ENCODE results near the gene C6.
"Not testable (repeated sequence)": the region's sequence is repeated elsewhere in the genome, so short reads cannot be mapped to it uniquely, and the experiment has no call there.

Gene C6

DNA sequence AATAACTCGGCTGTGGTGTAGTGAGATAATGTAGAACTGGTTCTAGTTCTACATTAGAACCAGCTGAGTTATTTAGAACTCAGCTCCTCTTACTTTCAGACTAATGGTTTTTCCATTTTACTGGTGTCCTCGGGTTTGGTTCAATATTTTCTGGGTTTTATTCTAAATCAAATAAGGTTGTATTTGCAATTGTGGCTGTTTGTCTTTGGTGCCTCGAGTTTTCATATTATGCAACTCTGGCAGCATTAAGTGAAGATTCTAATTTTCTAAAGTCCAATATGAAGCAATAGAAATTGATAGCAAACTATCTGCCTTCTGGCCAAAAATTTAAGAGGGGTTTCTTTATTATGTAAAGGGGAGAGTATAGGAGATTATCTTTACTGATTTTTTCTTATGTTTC is 19.0 kb downstream of the C6 start:
- in situ Hi-C loops (cut with MboI; ENCODE audit: low sequenced_read_pairs, unreplicated experiment), result no loop called here
- TF ChIP-seq, protein P1, sequence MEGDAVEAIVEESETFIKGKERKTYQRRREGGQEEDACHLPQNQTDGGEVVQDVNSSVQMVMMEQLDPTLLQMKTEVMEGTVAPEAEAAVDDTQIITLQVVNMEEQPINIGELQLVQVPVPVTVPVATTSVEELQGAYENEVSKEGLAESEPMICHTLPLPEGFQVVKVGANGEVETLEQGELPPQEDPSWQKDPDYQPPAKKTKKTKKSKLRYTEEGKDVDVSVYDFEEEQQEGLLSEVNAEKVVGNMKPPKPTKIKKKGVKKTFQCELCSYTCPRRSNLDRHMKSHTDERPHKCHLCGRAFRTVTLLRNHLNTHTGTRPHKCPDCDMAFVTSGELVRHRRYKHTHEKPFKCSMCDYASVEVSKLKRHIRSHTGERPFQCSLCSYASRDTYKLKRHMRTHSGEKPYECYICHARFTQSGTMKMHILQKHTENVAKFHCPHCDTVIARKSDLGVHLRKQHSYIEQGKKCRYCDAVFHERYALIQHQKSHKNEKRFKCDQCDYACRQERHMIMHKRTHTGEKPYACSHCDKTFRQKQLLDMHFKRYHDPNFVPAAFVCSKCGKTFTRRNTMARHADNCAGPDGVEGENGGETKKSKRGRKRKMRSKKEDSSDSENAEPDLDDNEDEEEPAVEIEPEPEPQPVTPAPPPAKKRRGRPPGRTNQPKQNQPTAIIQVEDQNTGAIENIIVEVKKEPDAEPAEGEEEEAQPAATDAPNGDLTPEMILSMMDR (IDR thresholded peaks at IDR 0.05; ENCODE audit: borderline replicate concordance, control extremely low read depth, extremely low read depth, insufficient read depth, missing control alignments), result no peak
- no peak for DNase-seq (ENCODE audit: low spot score)

DNA sequence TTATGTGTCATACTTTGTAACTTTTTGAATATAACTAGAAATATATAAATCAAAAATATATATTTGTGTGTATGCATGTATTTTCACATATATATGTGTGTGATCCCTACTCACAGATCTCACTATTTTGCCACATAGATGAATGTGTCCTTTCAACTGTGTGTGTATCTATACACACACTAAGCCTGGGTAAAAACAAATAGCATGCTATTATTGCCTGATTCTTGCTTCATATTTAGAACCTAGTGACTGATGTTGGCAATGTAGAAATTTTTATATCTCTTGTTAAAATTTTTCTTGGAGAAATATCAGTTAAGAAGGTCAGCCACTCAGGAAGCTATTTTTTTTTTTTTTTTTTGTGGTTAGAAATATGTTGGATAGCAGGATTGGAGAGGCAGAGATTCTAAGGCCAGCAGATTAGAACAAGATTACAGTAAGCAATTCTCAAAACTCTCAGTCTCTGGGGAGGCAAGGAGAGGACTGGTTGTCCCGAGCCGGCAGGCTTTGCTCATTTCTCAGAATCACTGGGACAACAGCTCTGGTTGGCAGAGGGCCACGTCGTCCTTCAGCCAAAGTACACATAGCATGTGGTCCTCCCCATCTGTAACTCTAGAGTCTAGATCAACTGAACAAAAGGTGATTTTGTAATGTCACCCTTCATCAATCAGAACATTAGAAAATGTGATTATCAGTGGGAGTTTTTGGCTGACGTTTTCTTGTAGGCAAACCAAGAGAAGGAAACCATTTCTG is 19.7 kb downstream of the C6 start:
- in situ Hi-C loops (cut with MboI; ENCODE audit: low sequenced_read_pairs, unreplicated experiment), result no loop called here
- TF ChIP-seq, protein P1 (IDR thresholded peaks at IDR 0.05; ENCODE audit: borderline replicate concordance, control extremely low read depth, extremely low read depth, insufficient read depth, missing control alignments), result no peak
- DNase-seq (ENCODE audit: low spot score), result no peak

DNA sequence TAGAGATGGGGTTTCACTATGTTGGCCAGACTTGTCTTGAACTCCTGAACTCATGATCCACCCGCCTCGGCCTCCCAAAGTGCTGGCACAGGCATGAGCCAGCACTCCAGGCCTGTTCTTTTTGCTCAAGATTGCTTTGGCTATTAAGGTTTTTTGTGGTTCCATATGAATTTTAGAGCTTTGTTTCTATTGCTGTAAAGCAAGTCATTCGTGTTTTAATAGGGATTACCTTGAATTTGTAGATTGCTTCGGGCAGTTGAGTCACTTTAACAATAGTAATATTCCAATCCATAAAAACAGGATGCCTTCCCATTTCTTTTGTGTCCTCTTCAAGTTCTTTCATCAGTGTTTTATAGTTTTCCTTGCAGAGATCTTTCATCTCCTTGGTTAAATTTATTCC is 22.1 kb downstream of the C6 start:
- in situ Hi-C loops (cut with MboI; ENCODE audit: low sequenced_read_pairs, unreplicated experiment), result no loop called here
- no peak for DNase-seq (ENCODE audit: low spot score)
- TF ChIP-seq, protein P1 (IDR thresholded peaks at IDR 0.05; ENCODE audit: borderline replicate concordance, control extremely low read depth, extremely low read depth, insufficient read depth, missing control alignments), result no peak

DNA sequence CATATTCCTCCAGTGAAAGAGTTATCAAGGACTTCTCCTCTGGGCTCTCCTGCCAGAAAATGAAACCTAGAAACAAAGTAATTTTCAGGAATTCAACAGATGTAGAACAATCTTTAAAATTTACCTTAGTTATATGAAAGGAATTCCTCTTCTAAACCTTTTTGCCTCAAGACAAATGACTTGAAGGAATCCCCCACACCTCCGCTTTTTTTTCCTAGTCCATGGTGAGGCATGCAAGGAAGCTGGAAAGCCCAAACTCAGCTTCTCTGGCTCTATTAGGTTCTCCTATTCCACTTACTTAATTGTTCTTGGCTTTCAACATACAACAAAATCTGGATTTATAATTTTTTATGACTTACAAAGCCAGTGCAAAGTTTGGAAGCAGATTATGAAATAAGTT is 27.2 kb downstream of the C6 start:
- in situ Hi-C loops (cut with MboI; ENCODE audit: low sequenced_read_pairs, unreplicated experiment), result no loop called here
- no peak for DNase-seq (ENCODE audit: low spot score)
- TF ChIP-seq, protein P1 (IDR thresholded peaks at IDR 0.05; ENCODE audit: borderline replicate concordance, control extremely low read depth, extremely low read depth, insufficient read depth, missing control alignments), result no peak

DNA sequence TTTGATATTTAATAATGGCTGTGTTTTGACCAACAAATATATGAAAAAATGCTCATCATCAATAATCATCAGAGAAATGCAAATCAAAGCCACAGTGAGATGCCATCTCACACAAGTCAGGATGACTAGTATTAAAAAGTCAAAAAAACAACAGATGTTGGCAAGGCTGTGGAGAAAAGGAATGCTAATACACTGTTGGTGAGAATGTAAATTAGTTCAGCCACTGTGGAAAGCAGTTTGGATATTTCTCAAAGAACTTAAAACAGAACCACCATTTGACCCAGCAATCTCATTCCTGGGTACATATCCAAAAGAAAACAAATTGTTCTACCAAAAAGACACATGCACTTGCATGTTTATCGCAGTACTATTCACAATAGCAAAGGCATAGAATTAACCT is 30.0 kb downstream of the C6 start:
- DNase-seq (ENCODE audit: low spot score); in situ Hi-C loops (cut with MboI; ENCODE audit: low sequenced_read_pairs, unreplicated experiment): not testable (repeated sequence)

DNA sequence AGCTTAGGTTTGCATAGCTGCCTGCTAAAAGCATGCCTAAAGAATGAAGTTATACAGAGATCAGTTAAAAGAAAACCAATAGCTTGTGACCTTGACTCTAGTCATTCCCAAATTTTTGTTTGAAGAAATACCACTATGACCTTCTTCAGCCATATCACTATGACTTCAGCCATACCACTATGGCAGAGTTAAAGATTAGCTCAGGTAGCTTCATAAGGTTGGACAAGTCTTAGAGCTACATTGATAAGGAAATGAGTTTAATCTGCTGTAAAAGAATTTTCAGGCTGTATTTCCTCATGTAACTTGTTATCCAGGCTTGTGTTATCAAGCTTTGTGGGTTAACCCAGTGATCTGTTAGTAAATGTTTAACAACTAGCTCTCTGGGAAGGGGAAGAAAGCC is 30.7 kb downstream of the C6 start:
- in situ Hi-C loops (cut with MboI; ENCODE audit: low sequenced_read_pairs, unreplicated experiment), result no loop called here
- DNase-seq (ENCODE audit: low spot score), result no peak
- TF ChIP-seq, protein P1 (IDR thresholded peaks at IDR 0.05; ENCODE audit: borderline replicate concordance, control extremely low read depth, extremely low read depth, insufficient read depth, missing control alignments), result no peak

DNA sequence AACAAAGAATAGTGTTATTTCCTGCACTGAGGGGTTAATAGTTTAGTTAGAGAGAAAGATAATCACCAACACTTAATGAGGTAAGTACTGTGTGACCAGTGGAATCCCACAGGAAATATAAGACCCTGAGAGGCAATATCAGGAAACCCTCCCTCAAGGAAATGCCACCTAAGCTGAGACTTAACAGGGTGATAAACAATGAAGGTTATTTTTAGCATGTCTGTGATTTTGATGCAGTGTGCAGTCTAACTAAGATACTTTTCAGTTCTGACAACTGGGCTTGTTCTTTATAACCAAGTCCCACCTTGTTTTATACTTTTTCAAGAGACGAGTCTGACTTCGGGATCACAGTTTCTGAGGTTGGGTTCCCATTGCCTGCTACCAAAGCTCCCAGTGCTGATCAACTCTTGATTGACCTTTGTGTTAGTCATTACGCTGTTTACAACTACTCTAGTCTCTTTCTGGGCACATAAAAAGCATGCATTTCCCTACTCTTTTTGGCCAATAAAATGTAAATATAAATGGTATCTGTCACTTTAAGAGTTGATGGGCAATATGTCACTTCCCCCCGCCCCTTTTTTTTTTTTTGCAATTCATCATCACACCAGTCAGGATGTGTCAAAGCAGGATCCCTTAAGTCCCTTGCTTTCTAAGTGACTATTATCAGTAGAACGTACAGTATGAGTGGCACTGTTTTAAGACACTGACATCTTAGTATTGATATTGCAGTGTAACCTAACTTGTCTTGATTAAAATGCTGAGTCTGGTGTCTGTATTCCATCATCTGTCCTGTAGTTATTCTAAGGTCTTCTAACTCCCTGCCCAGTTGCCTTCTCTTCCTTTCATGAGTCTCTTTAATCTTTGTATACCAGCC is 31.4 kb downstream of the C6 start:
- in situ Hi-C loops (cut with MboI; ENCODE audit: low sequenced_read_pairs, unreplicated experiment), result no loop called here
- DNase-seq (ENCODE audit: low spot score), result no peak
- TF ChIP-seq, protein P1 (IDR thresholded peaks at IDR 0.05; ENCODE audit: borderline replicate concordance, control extremely low read depth, extremely low read depth, insufficient read depth, missing control alignments), result no peak

Measured in GM13976 (cell line).